ENCODE results near the gene ZFAND6.

DNA sequence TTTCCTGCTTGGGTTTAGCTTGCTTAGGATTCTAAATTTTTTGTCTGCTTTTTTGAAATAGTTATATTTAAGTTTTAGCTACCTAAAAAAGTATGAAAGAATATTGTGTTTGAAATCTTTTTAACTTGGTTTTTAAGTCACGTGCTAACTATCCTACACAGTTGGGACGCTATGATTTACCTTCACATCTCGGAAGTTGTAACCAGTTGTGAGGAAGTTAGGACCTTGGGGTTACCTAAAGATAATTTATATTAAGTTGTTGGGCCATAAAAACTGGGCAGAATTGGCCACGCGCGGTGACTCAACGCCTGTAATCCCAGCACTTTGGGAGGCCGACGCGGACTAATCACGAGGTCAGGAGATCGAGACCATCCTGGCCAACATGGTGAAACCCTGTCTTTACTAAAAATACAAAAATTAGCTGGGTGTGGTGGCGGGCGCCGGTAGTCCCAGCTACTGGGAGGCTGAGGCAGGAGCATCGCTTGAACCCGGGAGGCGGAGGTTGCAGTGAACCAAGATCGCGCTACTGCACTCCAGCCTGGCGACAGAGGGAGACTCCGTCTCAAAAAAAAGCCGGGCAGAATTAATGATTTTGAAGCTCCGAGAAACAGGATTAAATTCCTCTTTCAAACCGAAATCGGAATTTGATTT lies 1.0 kb downstream of the ZFAND6 start:
- TF ChIP-seq CTCF (IDR thresholded peaks at IDR 0.05) (no peak), POLR2A (IDR thresholded peaks at IDR 0.05) (no peak)

Measured in prostate gland (tissue), 2 donors.